ENCODE data around the gene BPIFB4.

DNA sequence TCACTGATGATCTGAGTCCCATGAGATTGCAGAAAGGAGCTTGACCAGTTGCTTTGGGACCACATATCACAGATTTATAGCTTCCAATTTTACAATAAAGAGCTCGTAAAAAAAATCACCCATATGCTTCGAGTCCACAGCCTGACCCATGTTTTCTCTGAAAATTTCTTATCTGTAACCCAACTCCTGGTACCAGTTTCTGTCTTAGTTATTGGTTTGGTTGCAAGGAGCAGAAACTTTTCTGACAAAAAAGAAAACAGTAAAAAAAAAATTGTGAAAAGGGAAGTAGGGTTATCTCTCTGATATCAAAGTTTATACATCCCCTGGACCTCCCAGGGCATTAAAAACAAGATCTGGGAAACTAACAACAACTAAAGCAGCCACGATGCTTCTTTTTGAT lies 57.8 kb downstream of the BPIFB4 start:
- TF ChIP-seq, protein P1, sequence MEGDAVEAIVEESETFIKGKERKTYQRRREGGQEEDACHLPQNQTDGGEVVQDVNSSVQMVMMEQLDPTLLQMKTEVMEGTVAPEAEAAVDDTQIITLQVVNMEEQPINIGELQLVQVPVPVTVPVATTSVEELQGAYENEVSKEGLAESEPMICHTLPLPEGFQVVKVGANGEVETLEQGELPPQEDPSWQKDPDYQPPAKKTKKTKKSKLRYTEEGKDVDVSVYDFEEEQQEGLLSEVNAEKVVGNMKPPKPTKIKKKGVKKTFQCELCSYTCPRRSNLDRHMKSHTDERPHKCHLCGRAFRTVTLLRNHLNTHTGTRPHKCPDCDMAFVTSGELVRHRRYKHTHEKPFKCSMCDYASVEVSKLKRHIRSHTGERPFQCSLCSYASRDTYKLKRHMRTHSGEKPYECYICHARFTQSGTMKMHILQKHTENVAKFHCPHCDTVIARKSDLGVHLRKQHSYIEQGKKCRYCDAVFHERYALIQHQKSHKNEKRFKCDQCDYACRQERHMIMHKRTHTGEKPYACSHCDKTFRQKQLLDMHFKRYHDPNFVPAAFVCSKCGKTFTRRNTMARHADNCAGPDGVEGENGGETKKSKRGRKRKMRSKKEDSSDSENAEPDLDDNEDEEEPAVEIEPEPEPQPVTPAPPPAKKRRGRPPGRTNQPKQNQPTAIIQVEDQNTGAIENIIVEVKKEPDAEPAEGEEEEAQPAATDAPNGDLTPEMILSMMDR (IDR thresholded peaks at IDR 0.05) = no peak
- TF ChIP-seq POLR2A (IDR thresholded peaks at IDR 0.05) = no peak
